WTC11 (cell line): ENCODE data around the gene DUSP9. TPM values are rescaled to one million over a fixed set of nuclear protein-coding genes. Genes with fewer than 3 reads are reported as not detected.
A peak's percentile ranks its signal among the peaks of the same experiment; 100 is the strongest.

ENCODE experiments used
- ATAC-seq: fragments of 200-7000 bp; cut with Tn5 transposase; 2 replicates; pipeline ENCODE4 v1.10.0; 2021; ENCODE audit warnings: mild to moderate bottlenecking, moderate library complexity
- CTCF ChIA-PET: fragments of 300-600 bp; sonication (Branson Sonifier 250); formaldehyde crosslinking; loops from one replicate; lab custom pipeline; 2021; ENCODE audit warnings: antibody characterized with exemption; lab: Charles Lee
- POLR2A ChIA-PET: fragments of 350-600 bp; sonication (Branson Sonifier 250); formaldehyde crosslinking; loops from one replicate; lab custom pipeline; 2021; ENCODE audit warnings: antibody characterized with exemption; lab: Charles Lee
- DNase-seq: peaks from one replicate; pipeline ENCODE4 v3.0.0; 2021; ENCODE audit warnings: low spot score
- H3K27ac Mint-ChIP-seq: 2 replicates; pipeline ENCODE4 v1.8.0; 2021; ENCODE audit warnings: mixed read lengths
- H3K27me3 Mint-ChIP-seq: 2 replicates; pipeline ENCODE4 v1.8.0; 2021; ENCODE audit warnings: low read depth, mild to moderate bottlenecking, moderate library complexity, mixed read lengths
- H3K36me3 Mint-ChIP-seq: 2 replicates; pipeline ENCODE4 v1.8.0; 2021; ENCODE audit warnings: mixed read lengths
- H3K4me1 Mint-ChIP-seq: 2 replicates; pipeline ENCODE4 v1.8.0; 2022; ENCODE audit warnings: mixed read lengths
- H3K4me3 Mint-ChIP-seq: 2 replicates; pipeline ENCODE4 v1.8.0; 2021; ENCODE audit warnings: mild to moderate bottlenecking, moderate library complexity, mixed read lengths
- H3K9me3 Mint-ChIP-seq: 2 replicates; pipeline ENCODE4 v1.8.0; 2021; ENCODE audit warnings: mixed read lengths
- AR ChIP-seq: fragments of 250-450 bp; sonication (Bioruptor Pico); IDR thresholded peaks from 2 replicates; pipeline ENCODE4 v1.9.0; 2021; ENCODE audit warnings: mild to moderate bottlenecking
- CBFB ChIP-seq: sonication (generic); formaldehyde crosslinking; IDR thresholded peaks from 2 replicates; pipeline ENCODE4 v1.8.1; 2022; ENCODE audit warnings: mild to moderate bottlenecking, low read depth, missing genetic modification reagents
- CREM ChIP-seq: sonication (generic); formaldehyde crosslinking; IDR thresholded peaks from 2 replicates; pipeline ENCODE4 v1.8.1; 2022; ENCODE audit warnings: mild to moderate bottlenecking, missing genetic modification reagents, moderate library complexity
- E2F4 ChIP-seq: sonication (generic); formaldehyde crosslinking; IDR thresholded peaks from 2 replicates; pipeline ENCODE4 v1.8.1; 2022; ENCODE audit warnings: low read depth, mild to moderate bottlenecking, moderate library complexity, missing genetic modification reagents, borderline replicate concordance
- ETV6 ChIP-seq: sonication (generic); formaldehyde crosslinking; IDR thresholded peaks from 2 replicates; pipeline ENCODE4 v1.8.1; 2022; ENCODE audit warnings: mild to moderate bottlenecking, missing genetic modification reagents
- GRHL2 ChIP-seq: fragments of 250-450 bp; sonication (Bioruptor Pico); IDR thresholded peaks from 2 replicates; pipeline ENCODE4 v1.8.0; 2022; ENCODE audit warnings: mild to moderate bottlenecking, moderate library complexity; ENCODE audit not compliant: insufficient replicate concordance, severe bottlenecking
- MLX ChIP-seq: sonication (generic); formaldehyde crosslinking; IDR thresholded peaks from 2 replicates; pipeline ENCODE4 v1.8.1; 2023; ENCODE audit warnings: mild to moderate bottlenecking, missing genetic modification reagents, moderate library complexity
- PREB ChIP-seq: sonication (generic); formaldehyde crosslinking; IDR thresholded peaks from 2 replicates; pipeline ENCODE4 v1.8.1; 2022; ENCODE audit warnings: mild to moderate bottlenecking, missing genetic modification reagents, moderate library complexity, borderline replicate concordance
- SOX15 ChIP-seq: fragments of 250-450 bp; sonication (Bioruptor Pico); IDR thresholded peaks from 2 replicates; pipeline ENCODE4 v1.9.0; 2021; ENCODE audit warnings: mild to moderate bottlenecking
- TEAD1 ChIP-seq: sonication (generic); formaldehyde crosslinking; IDR thresholded peaks from 2 replicates; pipeline ENCODE4 v1.8.0; 2022; ENCODE audit warnings: mild to moderate bottlenecking, missing genetic modification reagents
- ZNF263 ChIP-seq: sonication (generic); formaldehyde crosslinking; IDR thresholded peaks from 2 replicates; pipeline ENCODE4 v1.8.1; 2022; ENCODE audit warnings: low read depth, mild to moderate bottlenecking, moderate library complexity, missing genetic modification reagents
- ZNF317 ChIP-seq: sonication (generic); formaldehyde crosslinking; IDR thresholded peaks from 2 replicates; pipeline ENCODE4 v1.8.1; 2023; ENCODE audit warnings: low read depth, mild to moderate bottlenecking, moderate library complexity, missing genetic modification reagents, borderline replicate concordance
- ZNF396 ChIP-seq: fragments of 250-450 bp; sonication (Bioruptor Pico); IDR thresholded peaks from 2 replicates; pipeline ENCODE4 v1.8.0; 2021; ENCODE audit warnings: mild to moderate bottlenecking, moderate library complexity, borderline replicate concordance
- ZNF416 ChIP-seq: fragments of 250-450 bp; sonication (Bioruptor Pico); IDR thresholded peaks from 2 replicates; pipeline ENCODE4 v1.9.0; 2021; ENCODE audit warnings: mild to moderate bottlenecking, inconsistent platforms
- ZNF512 ChIP-seq: sonication (generic); formaldehyde crosslinking; IDR thresholded peaks from 2 replicates; pipeline ENCODE4 v1.8.1; 2022; ENCODE audit warnings: missing genetic modification reagents, borderline replicate concordance
- total RNA-seq: library from RNA; stranded (reverse); gene quantifications from 3 replicates; pipeline ENCODE4 v1.2.3, GENCODE V29; 2021
- TF ChIP-seq, protein P1 (sequence below): sonication (generic); formaldehyde crosslinking; IDR thresholded peaks from 2 replicates; pipeline ENCODE4 v1.8.0; 2022; ENCODE audit warnings: mild to moderate bottlenecking, missing genetic modification reagents

Gene DUSP9
- total RNA-seq, 1 experiment from 2014 or later: 2.5 TPM

DNA sequence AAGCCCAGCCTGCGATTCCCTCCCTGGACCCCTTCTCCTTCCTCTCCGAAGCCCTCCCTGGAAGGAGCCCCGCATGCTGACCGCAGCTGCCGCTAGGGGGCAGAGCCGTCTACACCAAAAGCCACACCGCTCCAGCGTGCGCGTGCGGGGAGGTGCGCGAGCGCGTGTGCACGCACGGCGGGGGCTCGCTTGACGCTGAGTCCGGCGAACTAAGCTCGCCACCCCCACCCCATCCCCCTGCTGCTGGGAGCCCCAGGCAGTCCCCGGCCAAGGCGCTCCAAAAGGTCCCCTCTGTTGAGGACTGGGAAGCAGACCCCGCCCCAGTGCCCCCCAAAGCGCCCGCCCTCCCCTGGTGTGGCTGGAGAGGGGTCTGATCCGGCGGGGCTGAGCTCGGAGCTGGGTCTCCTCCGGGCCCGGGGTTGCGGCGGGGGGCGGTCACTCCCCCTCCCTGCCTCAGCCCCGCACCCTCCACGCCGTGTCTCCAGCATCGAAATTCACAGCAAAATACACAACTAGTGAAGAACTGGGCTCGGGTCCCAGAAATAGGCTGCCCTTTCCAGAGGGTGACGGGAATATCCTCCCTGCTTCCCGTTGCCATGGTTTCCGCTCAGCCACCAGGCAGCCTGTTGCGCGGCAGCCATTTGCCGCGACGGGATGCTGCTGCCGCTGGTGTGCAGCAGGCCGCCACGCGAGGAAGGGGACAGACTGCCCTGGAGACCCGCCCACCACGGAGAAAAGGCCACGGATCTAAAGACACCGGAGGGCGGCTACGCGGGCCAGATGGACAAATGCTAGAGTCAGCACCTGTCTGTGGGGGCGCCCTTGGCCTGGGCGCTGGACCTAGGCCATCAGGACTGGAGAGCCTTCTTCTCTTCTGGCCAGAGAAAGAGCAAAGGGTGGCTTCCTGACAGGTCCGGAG is 36.8 kb upstream of the DUSP9 start (continued):
- TF ChIP-seq, protein P1, sequence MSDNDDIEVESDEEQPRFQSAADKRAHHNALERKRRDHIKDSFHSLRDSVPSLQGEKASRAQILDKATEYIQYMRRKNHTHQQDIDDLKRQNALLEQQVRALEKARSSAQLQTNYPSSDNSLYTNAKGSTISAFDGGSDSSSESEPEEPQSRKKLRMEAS (CRISPR knock-in tag): peak; percentile 91
- TF ChIP-seq MLX (no peak), CREM (CRISPR knock-in tag) (peak; percentile 40; the same call in 1 of the 2 replicates), ETV6 (CRISPR knock-in tag) (peak; percentile 63), TEAD1 (CRISPR knock-in tag) (peak; percentile 74), ZNF263 (CRISPR knock-in tag) (no peak), CBFB (CRISPR knock-in tag) (no peak), PREB (CRISPR knock-in tag) (no peak), AR (CRISPR knock-in tag) (no peak), ZNF396 (CRISPR knock-in tag) (no peak)

DNA sequence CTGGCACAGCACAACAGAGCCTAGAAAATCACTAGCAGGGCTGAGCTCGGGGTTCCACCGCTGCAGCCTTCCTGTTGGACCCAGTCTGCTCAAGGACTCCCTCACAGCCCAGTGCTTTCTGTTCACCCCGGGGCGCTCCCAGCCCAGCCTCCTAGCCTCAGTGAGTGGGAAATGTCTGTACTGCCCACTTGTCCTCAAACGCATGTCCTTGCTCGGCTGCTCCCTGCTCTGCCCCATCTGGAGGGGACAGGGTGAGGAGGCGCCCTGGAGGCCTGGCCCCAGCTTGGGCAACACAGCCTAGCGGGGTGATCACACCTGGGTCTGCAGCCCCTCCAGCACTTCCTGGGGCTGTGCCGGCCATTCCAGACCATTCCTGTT is 36.2 kb upstream of the DUSP9 start:
- peak; percentile 17; the same call in 1 of the 2 replicates for ATAC-seq
- no peak overlapping the region for H3K27ac Mint-ChIP-seq

More for the DNA sequence above, 36.2 kb upstream of the DUSP9 start:
- H3K4me1 Mint-ChIP-seq: no peaks in the 10 kb centered on the region
- CTCF ChIA-PET: interaction anchor here (1.0 to 2.6 kb wide), 11 partner anchors 11 to 150 kb away, joined by 3 to 58 read pairs (median 12); partner anchors contain the start of gene DUSP9
- H3K36me3 Mint-ChIP-seq: no peaks in the 10 kb centered on the region
- DNase-seq: no peak
- POLR2A ChIA-PET: no interaction called here
- H3K9me3 Mint-ChIP-seq: no peaks in the 10 kb centered on the region
- H3K4me3 Mint-ChIP-seq: peak overlapping the region; percentile 64; the same call in 1 of the 2 replicates
- TF ChIP-seq SOX15: no peak
- TF ChIP-seq E2F4 (CRISPR knock-in tag): no peak
- no peak for TF ChIP-seq ZNF317 (CRISPR knock-in tag)
- no peak for TF ChIP-seq ZNF416
- TF ChIP-seq ZNF512 (CRISPR knock-in tag): no peak
- no peak for TF ChIP-seq GRHL2 (CRISPR knock-in tag)
- H3K27me3 Mint-ChIP-seq: peaks cover 55% of the 10 kb centered on the region
